ENCODE results near the gene FPR2. TPM values are rescaled to one million over a fixed set of nuclear protein-coding genes. Genes with fewer than 3 reads are reported as not detected.
"Not testable (repeated sequence)": the region's sequence is repeated elsewhere in the genome, so short reads cannot be mapped to it uniquely, and the experiment has no call there.

Gene FPR2
- polyA plus RNA-seq, 3 donors = 36.2 to 108 (median 70.3) TPM

DNA sequence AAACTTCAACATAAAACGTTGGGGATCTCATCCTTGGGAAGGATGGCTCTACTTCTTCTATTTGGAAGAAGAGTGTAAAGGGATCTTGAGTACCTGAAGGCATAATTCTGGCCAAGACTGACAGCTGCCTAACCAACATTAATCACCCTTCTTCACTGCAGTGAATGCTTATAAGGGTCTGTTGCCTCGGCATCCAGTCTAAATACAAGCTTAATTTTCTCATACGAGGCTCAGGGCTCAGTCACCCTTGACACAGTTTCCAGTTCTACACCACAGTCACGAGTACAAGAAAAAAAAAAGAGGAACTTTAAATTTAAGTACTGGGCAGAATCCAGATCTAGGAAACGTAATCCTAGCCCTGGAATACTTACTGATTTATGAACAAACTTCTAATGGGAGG is 43.0 kb downstream of the FPR2 start:
- no peaks in the 10 kb centered on the region for H3K36me3 ChIP-seq (replicated peaks in 1 of 2; ENCODE audit: control insufficient read depth in 1 of 2, insufficient read depth in 2 of 2, low read length in 2 of 2)
- Mint-ChIP-seq H3K27me3 (ENCODE audit: low read depth in 3 of 3) (peaks cover 0 to 2% (median 1%) of the 10 kb centered on the region in 3 donors), H3K9me3 (peaks cover 0 to 11% (median 2%) of the 10 kb centered on the region in 7 donors), H3K4me3 (peak overlapping the region in 1 of 2 donors; percentile 35), H3K4me1 (peaks cover 80% of the 10 kb centered on the region), H3K36me3 (peaks cover 3 to 14% of the 10 kb centered on the region in 2 donors), H3K27ac (peak overlapping the region; percentile 80 to 95 (median 91))
- DNase-seq = peak; percentile 79 to 90 (median 87)
- TF ChIP-seq, protein P1, sequence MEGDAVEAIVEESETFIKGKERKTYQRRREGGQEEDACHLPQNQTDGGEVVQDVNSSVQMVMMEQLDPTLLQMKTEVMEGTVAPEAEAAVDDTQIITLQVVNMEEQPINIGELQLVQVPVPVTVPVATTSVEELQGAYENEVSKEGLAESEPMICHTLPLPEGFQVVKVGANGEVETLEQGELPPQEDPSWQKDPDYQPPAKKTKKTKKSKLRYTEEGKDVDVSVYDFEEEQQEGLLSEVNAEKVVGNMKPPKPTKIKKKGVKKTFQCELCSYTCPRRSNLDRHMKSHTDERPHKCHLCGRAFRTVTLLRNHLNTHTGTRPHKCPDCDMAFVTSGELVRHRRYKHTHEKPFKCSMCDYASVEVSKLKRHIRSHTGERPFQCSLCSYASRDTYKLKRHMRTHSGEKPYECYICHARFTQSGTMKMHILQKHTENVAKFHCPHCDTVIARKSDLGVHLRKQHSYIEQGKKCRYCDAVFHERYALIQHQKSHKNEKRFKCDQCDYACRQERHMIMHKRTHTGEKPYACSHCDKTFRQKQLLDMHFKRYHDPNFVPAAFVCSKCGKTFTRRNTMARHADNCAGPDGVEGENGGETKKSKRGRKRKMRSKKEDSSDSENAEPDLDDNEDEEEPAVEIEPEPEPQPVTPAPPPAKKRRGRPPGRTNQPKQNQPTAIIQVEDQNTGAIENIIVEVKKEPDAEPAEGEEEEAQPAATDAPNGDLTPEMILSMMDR (IDR thresholded peaks at IDR 0.05) = no peak
- intact Hi-C loops (cut with micrococcal nuclease) = no loop called here
- H2AFZ ChIP-seq (ENCODE audit: insufficient read depth, low read depth, low read length, poor library complexity, severe bottlenecking) = no peak overlapping the region
- no CpG with 5 or more reads among the region's 5 CpGs for WGBS (ENCODE audit: insufficient coverage)
- H3K9me3 ChIP-seq (replicated peaks in 1 of 2; ENCODE audit: control insufficient read depth in 1 of 2, insufficient read depth in 1 of 2, low read length in 2 of 2) = no peaks in the 10 kb centered on the region
- peaks cover 74 to 81% of the 10 kb centered on the region in 2 donors for H3K4me1 ChIP-seq (ENCODE audit: control insufficient read depth in 1 of 2, insufficient read depth in 2 of 2, low read length in 2 of 2)
- H3K27me3 ChIP-seq (ENCODE audit: control insufficient read depth in 2 of 2, insufficient read depth in 2 of 2, low read length in 2 of 2) = no peaks in the 10 kb centered on the region
- peak overlapping the region; percentile 65 for H3K9ac ChIP-seq (ENCODE audit: insufficient read depth, low read length, poor library complexity, severe bottlenecking)
- H3K4me2 ChIP-seq (replicated peaks; ENCODE audit: extremely low read depth, low read length, poor library complexity, severe bottlenecking) = peak overlapping the region; percentile 64
- H4K20me1 ChIP-seq (ENCODE audit: insufficient read depth, low read length) = no peaks in the 10 kb centered on the region
- H3K4me3 ChIP-seq (replicated peaks in 1 of 3; ENCODE audit: low read depth in 2 of 3, low read length in 3 of 3) = peak overlapping the region in 2 of 3 experiments; percentile 5 to 53
- H3K27ac ChIP-seq (ENCODE audit: low read depth in 1 of 2, low read length in 2 of 2) = peak overlapping the region; percentile 50 to 96
- H3K79me2 ChIP-seq (ENCODE audit: insufficient read depth, low read length) = no peaks in the 10 kb centered on the region

DNA sequence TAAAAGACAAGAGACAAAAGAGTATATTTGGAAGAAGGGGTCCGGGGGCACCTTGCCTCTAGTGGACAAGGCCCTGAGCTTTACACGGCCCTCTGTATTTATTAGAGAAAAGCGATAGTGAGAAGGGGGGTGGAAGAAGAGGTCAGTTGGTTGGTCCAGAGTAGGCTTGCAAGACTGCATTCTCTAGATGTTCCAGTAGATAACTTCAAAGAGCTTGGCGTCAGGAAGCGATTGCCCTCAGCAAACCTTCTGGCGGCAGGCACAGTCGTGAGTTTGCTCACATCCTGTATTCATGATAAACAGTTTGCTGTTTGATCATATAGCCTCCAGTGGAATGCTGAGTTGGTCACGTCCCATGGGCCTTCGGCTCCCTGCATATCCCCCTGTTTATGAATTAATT is 43.8 kb downstream of the FPR2 start:
- H3K27ac Mint-ChIP-seq = peak overlapping the region; percentile 86 to 97 (median 94)
- intact Hi-C loops (cut with micrococcal nuclease); H3K79me2 ChIP-seq (ENCODE audit: insufficient read depth, low read length); DNase-seq; H3K9me3 ChIP-seq (replicated peaks in 1 of 2; ENCODE audit: control insufficient read depth in 1 of 2, insufficient read depth in 1 of 2, low read length in 2 of 2); H3K9me3 Mint-ChIP-seq; H4K20me1 ChIP-seq (ENCODE audit: insufficient read depth, low read length); H3K27me3 ChIP-seq (ENCODE audit: control insufficient read depth in 2 of 2, insufficient read depth in 2 of 2, low read length in 2 of 2); H3K36me3 ChIP-seq (replicated peaks in 1 of 2; ENCODE audit: control insufficient read depth in 1 of 2, insufficient read depth in 2 of 2, low read length in 2 of 2); H3K27me3 Mint-ChIP-seq (ENCODE audit: low read depth in 3 of 3); H2AFZ ChIP-seq (ENCODE audit: insufficient read depth, low read depth, low read length, poor library complexity, severe bottlenecking): not testable (repeated sequence)
- Histone ChIP-seq H3K27ac (ENCODE audit: low read depth in 1 of 2, low read length in 2 of 2) (peak overlapping the region; percentile 80 to 96), H3K4me2 (replicated peaks; ENCODE audit: extremely low read depth, low read length, poor library complexity, severe bottlenecking) (peak overlapping the region; percentile 34), H3K9ac (ENCODE audit: insufficient read depth, low read length, poor library complexity, severe bottlenecking) (peak overlapping the region; percentile 42), H3K4me3 (replicated peaks in 1 of 3; ENCODE audit: low read depth in 2 of 3, low read length in 3 of 3) (peak overlapping the region in 1 of 3 experiments; percentile 27), H3K4me1 (ENCODE audit: control insufficient read depth in 1 of 2, insufficient read depth in 2 of 2, low read length in 2 of 2) (peaks cover 73 to 81% of the 10 kb centered on the region in 2 donors)
- H3K36me3 Mint-ChIP-seq = peaks cover 3 to 14% of the 10 kb centered on the region in 2 donors
- 75% methylated on average over 6 of the region's 9 CpGs for WGBS (ENCODE audit: insufficient coverage)
- peaks cover 80% of the 10 kb centered on the region for H3K4me1 Mint-ChIP-seq
- H3K4me3 Mint-ChIP-seq = peak overlapping the region in 1 of 2 donors; percentile 15

DNA sequence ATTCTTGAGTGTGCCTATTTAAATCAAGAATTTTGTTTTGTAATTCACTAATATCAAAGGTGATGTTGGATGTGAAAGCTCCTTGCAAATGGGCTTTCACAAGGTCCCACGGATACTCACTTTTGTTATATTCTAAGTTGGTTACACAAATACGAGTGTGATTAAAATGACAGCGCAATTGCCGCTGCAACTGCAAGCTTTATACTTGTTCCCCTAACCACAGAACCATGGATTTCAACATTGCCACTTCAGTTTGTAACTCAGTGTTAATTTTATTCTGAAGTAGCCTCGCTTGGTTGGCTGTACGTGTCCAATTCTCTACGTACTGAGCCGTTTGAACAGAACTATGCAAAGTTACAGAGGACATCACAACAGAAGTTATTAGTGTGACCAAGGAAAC is 44.4 kb downstream of the FPR2 start:
- H3K27me3 Mint-ChIP-seq (ENCODE audit: low read depth in 3 of 3) = not testable (repeated sequence)

DNA sequence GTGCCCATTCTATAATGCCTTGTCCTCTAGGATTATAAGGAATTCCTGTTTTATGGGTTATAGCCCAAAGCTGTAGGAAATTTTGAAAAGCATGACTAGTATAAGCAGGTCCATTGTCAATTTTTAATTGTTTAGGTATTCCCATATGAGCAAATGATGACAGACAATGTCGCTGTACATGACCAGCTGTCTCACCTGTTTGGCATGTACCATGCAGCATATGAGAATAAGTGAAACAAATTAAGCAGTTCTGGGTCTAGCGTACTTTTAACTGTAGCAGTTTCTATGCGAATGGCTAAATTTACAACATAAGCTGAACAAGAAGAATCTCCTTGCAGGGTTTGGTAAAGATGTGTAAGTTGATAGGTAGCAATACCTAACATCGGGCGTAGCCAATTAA is 45.6 kb downstream of the FPR2 start:
- H3K4me1 ChIP-seq (ENCODE audit: control insufficient read depth in 1 of 2, insufficient read depth in 2 of 2, low read length in 2 of 2) = peaks cover 80 to 87% of the 10 kb centered on the region in 2 donors
- H3K9me3 ChIP-seq (replicated peaks in 1 of 2; ENCODE audit: control insufficient read depth in 1 of 2, insufficient read depth in 1 of 2, low read length in 2 of 2); H4K20me1 ChIP-seq (ENCODE audit: insufficient read depth, low read length); H3K9me3 Mint-ChIP-seq; H3K9ac ChIP-seq (ENCODE audit: insufficient read depth, low read length, poor library complexity, severe bottlenecking); H3K4me2 ChIP-seq (replicated peaks; ENCODE audit: extremely low read depth, low read length, poor library complexity, severe bottlenecking); H3K27me3 ChIP-seq (ENCODE audit: control insufficient read depth in 2 of 2, insufficient read depth in 2 of 2, low read length in 2 of 2); H2AFZ ChIP-seq (ENCODE audit: insufficient read depth, low read depth, low read length, poor library complexity, severe bottlenecking); H3K27me3 Mint-ChIP-seq (ENCODE audit: low read depth in 3 of 3); H3K4me3 ChIP-seq (replicated peaks in 1 of 3; ENCODE audit: low read depth in 2 of 3, low read length in 3 of 3); DNase-seq; H3K4me3 Mint-ChIP-seq; H3K36me3 Mint-ChIP-seq; intact Hi-C loops (cut with micrococcal nuclease); H3K79me2 ChIP-seq (ENCODE audit: insufficient read depth, low read length); H3K36me3 ChIP-seq (replicated peaks in 1 of 2; ENCODE audit: control insufficient read depth in 1 of 2, insufficient read depth in 2 of 2, low read length in 2 of 2): not testable (repeated sequence)
- H3K27ac ChIP-seq (ENCODE audit: low read depth in 1 of 2, low read length in 2 of 2) = peak overlapping the region in 1 of 2 donors; percentile 96
- Mint-ChIP-seq H3K4me1 (peaks cover 86% of the 10 kb centered on the region), H3K27ac (peak overlapping the region in 6 of 7 donors; percentile 81 to 96 (median 90))
- WGBS (ENCODE audit: insufficient coverage) = 80% methylated on average over 1 of the region's 5 CpGs

More for the DNA sequence above, 44.4 kb downstream of the FPR2 start:
- H3K27me3 ChIP-seq (ENCODE audit: control insufficient read depth in 2 of 2, insufficient read depth in 2 of 2, low read length in 2 of 2); H3K9me3 ChIP-seq (replicated peaks in 1 of 2; ENCODE audit: control insufficient read depth in 1 of 2, insufficient read depth in 1 of 2, low read length in 2 of 2); H3K9me3 Mint-ChIP-seq; H4K20me1 ChIP-seq (ENCODE audit: insufficient read depth, low read length); H3K4me3 Mint-ChIP-seq; H3K4me2 ChIP-seq (replicated peaks; ENCODE audit: extremely low read depth, low read length, poor library complexity, severe bottlenecking); H2AFZ ChIP-seq (ENCODE audit: insufficient read depth, low read depth, low read length, poor library complexity, severe bottlenecking); H3K79me2 ChIP-seq (ENCODE audit: insufficient read depth, low read length); intact Hi-C loops (cut with micrococcal nuclease); H3K36me3 ChIP-seq (replicated peaks in 1 of 2; ENCODE audit: control insufficient read depth in 1 of 2, insufficient read depth in 2 of 2, low read length in 2 of 2): not testable (repeated sequence)
- peak overlapping the region; percentile 86 to 97 (median 94) for H3K27ac Mint-ChIP-seq
- peaks cover 80% of the 10 kb centered on the region for H3K4me1 Mint-ChIP-seq
- H3K4me1 ChIP-seq (ENCODE audit: control insufficient read depth in 1 of 2, insufficient read depth in 2 of 2, low read length in 2 of 2) = peaks cover 73 to 81% of the 10 kb centered on the region in 2 donors
- peak overlapping the region; percentile 80 to 96 for H3K27ac ChIP-seq (ENCODE audit: low read depth in 1 of 2, low read length in 2 of 2)
- H3K4me3 ChIP-seq (replicated peaks in 1 of 3; ENCODE audit: low read depth in 2 of 3, low read length in 3 of 3) = peak overlapping the region in 1 of 3 experiments; percentile 27
- peaks cover 3 to 11% of the 10 kb centered on the region in 2 donors for H3K36me3 Mint-ChIP-seq
- DNase-seq = peak; percentile 66 to 84 (median 72)
- WGBS (ENCODE audit: insufficient coverage) = 27% methylated on average over 4 of the region's 8 CpGs
- peak overlapping the region; percentile 42 for H3K9ac ChIP-seq (ENCODE audit: insufficient read depth, low read length, poor library complexity, severe bottlenecking)

All from CD14-positive monocyte (primary cell).